ENCODE measurements around the gene EZR.
A peak's percentile ranks its signal among the peaks of the same experiment; 100 is the strongest.

DNA sequence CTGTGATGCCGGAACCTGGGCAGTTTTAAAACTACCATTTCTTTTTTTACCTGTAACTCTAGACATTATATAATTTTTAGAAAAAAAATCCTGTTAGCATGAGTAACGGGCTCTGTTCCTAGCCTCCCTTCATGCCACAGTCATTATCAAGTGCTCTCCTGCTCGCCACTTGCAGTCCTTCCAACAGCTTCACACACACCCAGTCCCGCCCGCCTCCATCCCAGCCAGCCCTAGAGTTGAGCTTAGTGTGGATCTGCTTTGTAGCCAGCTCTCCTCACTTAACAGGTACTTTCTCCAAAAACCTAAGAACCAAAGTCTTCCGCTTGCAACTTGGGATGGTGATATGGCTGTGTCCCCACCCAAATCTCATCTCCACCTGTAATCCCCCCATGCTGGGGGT lies 51.5 kb downstream of the EZR start:
- TF ChIP-seq RXRA (IDR thresholded peaks at IDR 0.05; ENCODE audit: insufficient read depth, low read depth, low read length) (no peak), SIN3A (conservative IDR thresholded peaks at IDR 0.05 in 1 of 2, IDR thresholded peaks at IDR 0.05 in 1 of 2; ENCODE audit: low read depth in 1 of 2, low read length in 2 of 2) (no peak), PHF8 (conservative IDR thresholded peaks at IDR 0.05; ENCODE audit: low read depth, low read length) (no peak), POLR2AphosphoS5 (IDR thresholded peaks at IDR 0.05; ENCODE audit: low read depth, low read length) (peak; percentile 48), POLR2A (IDR thresholded peaks at IDR 0.05; ENCODE audit: control extremely low read depth in 1 of 2, low read depth in 2 of 2, low read length in 2 of 2) (no peak)
- TF ChIP-seq, protein P1, sequence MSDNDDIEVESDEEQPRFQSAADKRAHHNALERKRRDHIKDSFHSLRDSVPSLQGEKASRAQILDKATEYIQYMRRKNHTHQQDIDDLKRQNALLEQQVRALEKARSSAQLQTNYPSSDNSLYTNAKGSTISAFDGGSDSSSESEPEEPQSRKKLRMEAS (IDR thresholded peaks at IDR 0.05): no peak
